ENCODE results near the gene MAGI1. TPM values are rescaled to one million over a fixed set of nuclear protein-coding genes. Genes with fewer than 3 reads are reported as not detected.

The MAGI1 gene
- total and polyA plus RNA-seq, 2 experiments from 2014 or later, result 33.9 to 87.0 TPM

- Histone ChIP-seq H3K27me3 (no peaks in the 10 kb centered on the region), H3K9me3 (ENCODE audit: low read depth) (no peaks in the 10 kb centered on the region), H3K4me3 (no peak overlapping the region), H3K27ac (no peak overlapping the region), H3K36me3 (no peaks in the 10 kb centered on the region), H3K4me1 (ENCODE audit: low read depth) (peaks cover 3% of the 10 kb centered on the region)
- no peak for TF ChIP-seq CTCF (IDR thresholded peaks at IDR 0.05; ENCODE audit: low read depth, low read length)
- no peak for DNase-seq (ENCODE audit: low read depth in 1 of 2, low spot score in 1 of 2)
These were observed 39.1 kb downstream of the MAGI1 start for GRCh38 chr3:65999606-66000005.

GRCh38 chr3:65996589-65996988 lies 42.1 kb downstream of the MAGI1 start:
- no peaks in the 10 kb centered on the region for H3K27me3 ChIP-seq
- peaks cover 3% of the 10 kb centered on the region for H3K4me1 ChIP-seq (ENCODE audit: low read depth)
- TF ChIP-seq CTCF (IDR thresholded peaks at IDR 0.05; ENCODE audit: low read depth, low read length), result no peak
- H3K9me3 ChIP-seq (ENCODE audit: low read depth), result no peaks in the 10 kb centered on the region
- no peak overlapping the region for H3K27ac ChIP-seq
- no peak overlapping the region for H3K4me3 ChIP-seq
- H3K36me3 ChIP-seq, result no peaks in the 10 kb centered on the region
- DNase-seq (ENCODE audit: low read depth in 1 of 2, low spot score in 1 of 2), result peak in 1 of 2 donors; percentile 54

- TF ChIP-seq CTCF (IDR thresholded peaks at IDR 0.05; ENCODE audit: low read depth, low read length), result no peak
- Histone ChIP-seq H3K27ac (no peak overlapping the region), H3K9me3 (ENCODE audit: low read depth) (no peaks in the 10 kb centered on the region), H3K27me3 (no peaks in the 10 kb centered on the region), H3K4me3 (no peak overlapping the region), H3K36me3 (no peaks in the 10 kb centered on the region), H3K4me1 (ENCODE audit: low read depth) (peaks cover 7% of the 10 kb centered on the region)
- DNase-seq (ENCODE audit: low read depth in 1 of 2, low spot score in 1 of 2), result no peak
These were observed 43.2 kb downstream of the MAGI1 start for GRCh38 chr3:65995515-65995914.

- no peaks in the 10 kb centered on the region for H3K9me3 ChIP-seq (ENCODE audit: low read depth)
- H3K36me3 ChIP-seq, result no peaks in the 10 kb centered on the region
- no peak overlapping the region for H3K27ac ChIP-seq
- no peak overlapping the region for H3K4me3 ChIP-seq
- peaks cover 11% of the 10 kb centered on the region for H3K4me1 ChIP-seq (ENCODE audit: low read depth)
- DNase-seq (ENCODE audit: low read depth in 1 of 2, low spot score in 1 of 2), result peak in 1 of 2 donors; percentile 40
- TF ChIP-seq CTCF (IDR thresholded peaks at IDR 0.05; ENCODE audit: low read depth, low read length), result no peak
- no peaks in the 10 kb centered on the region for H3K27me3 ChIP-seq
These were observed 43.7 kb downstream of the MAGI1 start for GRCh38 chr3:65995030-65995429.

GRCh38 chr3:65993134-65993900 lies 45.4 kb downstream of the MAGI1 start:
- H3K9me3 ChIP-seq (ENCODE audit: low read depth), result no peaks in the 10 kb centered on the region
- no peak overlapping the region for H3K27ac ChIP-seq
- no peak overlapping the region for H3K4me3 ChIP-seq
- no peaks in the 10 kb centered on the region for H3K36me3 ChIP-seq
- H3K4me1 ChIP-seq (ENCODE audit: low read depth), result peaks cover 24% of the 10 kb centered on the region
- DNase-seq (ENCODE audit: low read depth in 1 of 2, low spot score in 1 of 2), result no peak
- TF ChIP-seq CTCF (IDR thresholded peaks at IDR 0.05; ENCODE audit: low read depth, low read length), result no peak
- H3K27me3 ChIP-seq, result no peaks in the 10 kb centered on the region
